HTERT RPE-1 (cell line): ENCODE data around the gene SLC4A2.

Experiments used
- in situ Hi-C: fragments of 300-500 bp; cut with MboI; formaldehyde crosslinking; loops from 4 replicates; pipeline ENCODE4 v1.14.3; 2020; ENCODE audit warnings: low sequenced_read_pairs

Gene SLC4A2

DNA sequence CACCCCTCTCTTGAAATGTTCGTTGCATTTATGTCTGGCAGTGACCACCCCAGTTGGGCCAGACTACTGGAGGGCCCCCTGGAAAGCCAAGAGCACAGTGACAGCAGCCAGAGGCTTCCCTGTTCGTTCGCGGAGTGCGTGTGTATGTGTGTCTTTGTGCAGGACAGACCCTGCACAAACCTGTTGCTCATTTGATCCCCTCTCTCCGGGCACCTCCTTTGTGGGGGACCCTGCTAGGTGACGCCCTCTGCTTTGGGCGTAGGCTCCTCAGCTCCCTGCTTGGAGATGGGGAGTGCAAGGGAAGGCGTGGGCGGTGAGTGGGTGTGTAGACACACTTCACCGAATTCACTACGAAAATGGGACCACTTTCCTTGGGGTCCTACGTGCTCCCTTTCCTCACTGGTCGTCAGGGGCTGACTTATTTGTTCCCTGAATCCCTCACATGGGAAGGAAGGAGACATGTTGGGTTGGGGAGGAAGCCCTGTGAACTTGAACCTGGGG is 65.6 kb downstream of the SLC4A2 start:
- in situ Hi-C loops, result no loop called here

DNA sequence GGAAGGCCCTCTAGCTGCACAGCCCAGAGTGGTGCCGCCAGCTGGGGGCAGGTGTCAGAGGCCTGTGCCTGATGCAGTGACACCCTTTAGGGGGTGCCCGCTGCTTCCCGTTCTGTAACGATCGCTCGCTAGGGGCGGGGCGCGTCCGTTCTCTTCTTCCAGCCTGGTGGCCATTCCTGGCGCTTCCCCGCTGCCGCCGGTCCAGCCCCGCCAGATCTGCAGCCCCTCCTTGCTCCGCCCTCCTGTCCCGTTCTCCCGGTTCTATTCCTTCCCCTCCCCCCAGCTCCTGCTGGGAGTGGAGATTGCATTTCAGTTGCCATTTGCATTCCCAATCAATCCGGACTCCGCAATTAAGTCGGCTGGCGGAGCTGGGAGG is 66.1 kb downstream of the SLC4A2 start:
- in situ Hi-C loops, result no loop called here

DNA sequence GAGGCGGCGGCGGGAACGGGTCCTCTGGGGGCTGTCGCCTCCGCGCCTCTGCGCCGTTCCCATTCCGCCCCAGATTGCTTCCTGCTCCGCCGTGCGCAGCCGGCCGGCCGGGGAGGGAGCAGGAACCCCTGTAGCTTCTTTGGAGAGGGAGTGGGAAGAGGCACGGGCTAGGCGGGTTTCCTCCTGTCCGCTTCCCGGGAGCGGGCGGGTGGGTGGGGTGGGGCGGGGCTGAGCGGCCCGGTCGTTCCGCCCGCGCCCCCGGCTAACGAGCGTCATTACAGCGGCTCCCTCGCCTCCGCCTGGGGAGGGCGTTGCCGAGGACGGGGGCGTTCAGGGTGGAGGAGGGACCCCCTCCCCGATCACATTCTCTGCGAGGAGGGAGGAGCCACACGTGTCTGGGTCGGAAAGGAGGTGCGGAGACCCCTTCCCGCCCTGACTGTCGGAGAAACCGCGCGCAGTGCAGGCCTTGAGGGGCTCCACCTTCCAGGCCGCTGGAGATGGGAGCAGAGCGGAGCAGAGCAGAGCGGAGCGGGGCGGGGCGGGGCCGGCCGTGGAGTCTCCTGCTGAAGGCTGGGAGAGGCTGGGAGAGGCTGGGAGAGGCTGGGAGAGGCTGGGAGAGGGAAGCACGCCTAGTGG is 66.6 kb downstream of the SLC4A2 start:
- in situ Hi-C loops, result no loop called here
